ENCODE measurements around the gene KRTAP10-5. TPM values are rescaled to one million over a fixed set of nuclear protein-coding genes. Genes with fewer than 3 reads are reported as not detected.
"Not testable (repeated sequence)": the region's sequence is repeated elsewhere in the genome, so short reads cannot be mapped to it uniquely, and the experiment has no call there.

Gene KRTAP10-5
- not detected in 2 replicates for total RNA-seq

GRCh38 chr21:44580231-44580821, at the start of gene KRTAP10-5:
Gene KRTAP10-5 (minus strand): TSS chr21:44580604. CDS start chr21:44580578, 26 bp downstream.
- intact Hi-C loops (cut with micrococcal nuclease), result not testable (repeated sequence)

GRCh38 chr21:44628707-44629391, 48.4 kb upstream of the KRTAP10-5 start:
- intact Hi-C loops (cut with micrococcal nuclease), result no loop called here

GRCh38 chr21:44627831-44628233, 47.4 kb upstream of the KRTAP10-5 start:
- intact Hi-C loops (cut with micrococcal nuclease), result not testable (repeated sequence)

- intact Hi-C loops (cut with micrococcal nuclease), result not testable (repeated sequence)
These were observed 46.9 kb upstream of the KRTAP10-5 start for GRCh38 chr21:44627181-44627822.

GRCh38 chr21:44626673-44627143, 46.3 kb upstream of the KRTAP10-5 start, which contains the start of gene KRTAP10-9:
Gene KRTAP10-9 (plus strand): TSS chr21:44627093. CDS start chr21:44627172, 79 bp downstream.
- intact Hi-C loops (cut with micrococcal nuclease), result no loop called here

- intact Hi-C loops (cut with micrococcal nuclease), result no loop called here
These were observed 45.9 kb upstream of the KRTAP10-5 start for GRCh38 chr21:44626262-44626661.

- intact Hi-C loops (cut with micrococcal nuclease), result no loop called here
These were observed 45.4 kb upstream of the KRTAP10-5 start for GRCh38 chr21:44625756-44626155.

GRCh38 chr21:44623575-44623974, 43.2 kb upstream of the KRTAP10-5 start:
- intact Hi-C loops (cut with micrococcal nuclease), result no loop called here

- intact Hi-C loops (cut with micrococcal nuclease), result loop anchor here (2.0 kb wide), 1 partner anchor 37 kb away; the partner anchor contains the start of gene KRTAP12-3
These were observed 39.5 kb upstream of the KRTAP10-5 start for GRCh38 chr21:44619886-44620285.

- intact Hi-C loops (cut with micrococcal nuclease), result loop anchor here (2.0 kb wide), 1 partner anchor 38 kb away; the partner anchor contains the start of gene KRTAP12-3
These were observed 38.5 kb upstream of the KRTAP10-5 start for GRCh38 chr21:44618909-44619308.

GRCh38 chr21:44618504-44618903, 38.1 kb upstream of the KRTAP10-5 start:
- intact Hi-C loops (cut with micrococcal nuclease), result loop anchor here (2.0 kb wide), 1 partner anchor 38 kb away; the partner anchor contains the start of gene KRTAP12-3

- intact Hi-C loops (cut with micrococcal nuclease), result no loop called here
These were observed 36.7 kb upstream of the KRTAP10-5 start for GRCh38 chr21:44617071-44617501.

- intact Hi-C loops (cut with micrococcal nuclease), result no loop called here
These were observed 36.2 kb upstream of the KRTAP10-5 start for GRCh38 chr21:44616591-44616926.

GRCh38 chr21:44615911-44616590, 35.6 kb upstream of the KRTAP10-5 start:
- intact Hi-C loops (cut with micrococcal nuclease), result no loop called here

GRCh38 chr21:44615466-44615865, 35.1 kb upstream of the KRTAP10-5 start:
- intact Hi-C loops (cut with micrococcal nuclease), result no loop called here

GRCh38 chr21:44614961-44615391, 34.6 kb upstream of the KRTAP10-5 start:
- intact Hi-C loops (cut with micrococcal nuclease), result no loop called here

- intact Hi-C loops (cut with micrococcal nuclease), result no loop called here
These were observed 33.8 kb upstream of the KRTAP10-5 start for GRCh38 chr21:44614161-44614631.

GRCh38 chr21:44613386-44614155, 33.2 kb upstream of the KRTAP10-5 start:
- intact Hi-C loops (cut with micrococcal nuclease), result no loop called here

GRCh38 chr21:44612669-44613229, 32.3 kb upstream of the KRTAP10-5 start:
- intact Hi-C loops (cut with micrococcal nuclease), result no loop called here

GRCh38 chr21:44612029-44612486, 31.7 kb upstream of the KRTAP10-5 start, which contains the start of gene KRTAP10-8:
Gene KRTAP10-8 (plus strand): TSS chr21:44612079. CDS start chr21:44612101, 22 bp downstream.
- intact Hi-C loops (cut with micrococcal nuclease), result no loop called here

All from T-helper 2 cell treated with Interferon-gamma antibody and Interleukin-4, amounts not matched to agents 100 ng/mL and 5 ng/mL, for 36 hours (primary cell).